HL-60 (cell line): Measurements from ENCODE around the gene SIDT2.

Experiments used
- CTCF ChIP-seq: IDR thresholded peaks from one replicate; pipeline ENCODE4 v1.5.1; 2011; ENCODE audit warnings: low read length, control low read depth, inconsistent platforms; ENCODE audit not compliant: insufficient read depth
- GABPA ChIP-seq: IDR thresholded peaks from 2 replicates; pipeline ENCODE4 v1.6.1; 2012; ENCODE audit warnings: low read depth
- POLR2AphosphoS5 ChIP-seq: IDR thresholded peaks from 2 replicates; pipeline ENCODE4 v1.6.1; 2012; ENCODE audit warnings: low read depth
- REST ChIP-seq: IDR thresholded peaks from 2 replicates; pipeline ENCODE4 v1.6.1; 2012; ENCODE audit warnings: low read depth; ENCODE audit not compliant: insufficient replicate concordance
- SPI1 ChIP-seq: IDR thresholded peaks from 2 replicates; pipeline ENCODE4 v1.6.1; 2012; ENCODE audit warnings: low read depth, mild to moderate bottlenecking, borderline replicate concordance

GRCh38 chr11:117154468-117154867 lies 24.1 kb upstream of the SIDT2 start:
- TF ChIP-seq CTCF = no peak
- TF ChIP-seq GABPA = no peak
- no peak for TF ChIP-seq SPI1
- TF ChIP-seq REST = no peak
- no peak for TF ChIP-seq POLR2AphosphoS5
